Measurements from ENCODE around the gene GON4L.

DNA sequence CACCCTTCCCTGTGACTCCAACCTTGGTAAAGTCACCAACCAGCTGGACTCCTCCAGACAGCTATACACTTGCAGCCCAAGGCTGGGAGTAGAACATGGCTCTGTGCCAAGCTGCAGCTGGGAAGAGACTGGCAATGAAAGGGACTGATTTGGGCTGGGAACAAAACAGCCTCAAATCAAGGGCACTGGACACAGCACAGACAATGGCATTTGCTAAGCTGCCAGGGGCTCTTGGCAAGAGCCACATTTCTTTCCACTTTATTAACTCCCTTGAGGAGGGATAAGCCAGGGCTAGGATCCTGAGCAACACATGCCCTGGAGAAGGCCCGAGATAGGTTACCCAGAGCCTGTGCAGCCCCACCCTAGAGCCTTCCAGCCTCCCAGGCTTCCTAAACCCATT is 14.4 kb upstream of the GON4L start:
- TF ChIP-seq CTCF (optimal IDR thresholded peaks at IDR 0.05 in 1 of 3, IDR thresholded peaks at IDR 0.05 in 1 of 3, conservative IDR thresholded peaks at IDR 0.05 in 1 of 3; ENCODE audit: extremely low read depth in 1 of 3, insufficient read depth in 2 of 3, low read length in 3 of 3), result no peak
- no peak for TF ChIP-seq EZH2 (IDR thresholded peaks at IDR 0.05; ENCODE audit: low read length)
